ENCODE measurements around the gene USP3.
"Not testable (repeated sequence)": the region's sequence is repeated elsewhere in the genome, so short reads cannot be mapped to it uniquely, and the experiment has no call there.

The USP3 gene

DNA sequence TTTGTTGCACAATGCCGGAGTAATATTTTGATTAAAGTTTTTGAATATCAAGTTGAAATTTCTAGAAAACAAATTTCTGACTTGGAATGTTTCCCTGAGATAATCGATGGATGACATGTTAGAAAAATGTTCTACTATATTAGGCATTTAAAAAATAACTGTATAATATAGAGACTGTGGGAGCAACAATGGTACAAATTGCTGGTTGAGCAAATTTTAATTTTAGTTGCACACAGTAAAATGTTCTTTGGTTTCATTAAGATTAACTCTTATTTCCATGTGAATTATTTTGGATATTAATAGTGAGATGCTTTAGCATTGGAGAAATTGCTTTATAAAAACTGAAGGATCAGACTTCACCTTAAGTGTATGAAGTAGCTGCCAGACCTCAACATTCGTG is 9.3 kb downstream of the USP3 start:
- DNase-seq (ENCODE audit: low read depth): no peak

GRCh38 chr15:63514531-63514943 is 10.1 kb downstream of the USP3 start:
- no peak for DNase-seq (ENCODE audit: low read depth)

DNA sequence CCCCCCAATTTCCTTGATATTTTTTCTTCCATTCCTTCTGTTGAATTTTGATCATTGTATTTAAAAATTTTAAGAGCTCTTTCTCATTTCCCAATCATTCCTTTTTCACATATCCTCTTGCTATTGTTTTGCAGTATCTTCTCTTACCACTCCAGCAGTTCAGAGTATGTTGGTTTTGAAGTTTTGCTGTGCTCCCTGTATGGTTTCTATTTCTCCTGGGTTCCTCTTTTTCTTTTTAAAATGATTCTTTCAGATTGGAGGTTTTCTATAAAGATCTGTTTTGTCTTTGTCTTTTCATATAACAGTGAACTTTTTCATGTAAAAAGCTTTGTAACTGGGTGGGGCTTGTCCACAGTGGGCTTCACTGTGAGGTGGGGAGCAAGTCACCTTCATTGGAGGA is 12.8 kb downstream of the USP3 start:
- no peak for DNase-seq (ENCODE audit: low read depth)

DNA sequence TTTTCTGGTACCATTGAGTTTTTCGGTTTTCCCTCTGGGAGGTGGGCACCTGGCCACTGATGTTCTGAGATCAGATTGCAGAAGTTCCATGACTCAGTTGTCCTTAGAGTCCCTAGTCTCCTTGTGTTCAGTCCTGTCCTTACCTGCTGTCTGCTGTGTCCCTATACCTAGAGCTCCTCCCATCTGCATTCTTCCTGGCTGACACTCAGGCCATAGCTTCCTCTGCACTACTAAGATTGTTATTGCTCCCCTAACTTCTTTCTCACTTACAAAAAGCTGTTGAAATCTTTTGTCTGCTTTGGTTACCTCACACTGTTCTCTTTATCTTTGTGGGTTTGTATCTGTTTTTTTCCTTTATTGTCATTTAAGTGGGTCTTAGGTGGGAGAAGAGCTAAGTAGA is 13.2 kb downstream of the USP3 start:
- no peak for DNase-seq (ENCODE audit: low read depth)

DNA sequence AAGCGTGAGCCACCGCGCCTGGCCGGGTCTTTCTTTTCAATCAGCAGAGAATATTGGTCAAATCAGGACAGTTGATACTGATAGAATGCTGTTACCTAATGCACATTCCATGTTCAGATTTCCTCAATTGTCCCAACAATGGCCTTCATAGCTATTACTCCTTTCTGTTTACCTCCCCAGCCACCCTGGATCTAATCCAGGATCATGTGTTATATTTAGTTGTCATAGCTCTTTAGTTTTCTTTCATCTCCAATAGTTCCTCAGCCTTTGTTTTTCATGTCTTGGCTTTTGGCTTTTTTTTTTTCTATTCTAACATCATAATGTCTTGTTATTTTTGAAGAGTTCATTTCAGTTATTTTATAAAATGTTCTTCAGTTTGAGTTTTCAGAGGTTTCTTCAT is 14.6 kb downstream of the USP3 start:
- DNase-seq (ENCODE audit: low read depth): no peak

- DNase-seq (ENCODE audit: low read depth): no peak
These were observed 15.3 kb downstream of the USP3 start for GRCh38 chr15:63519548-63520178.

DNA sequence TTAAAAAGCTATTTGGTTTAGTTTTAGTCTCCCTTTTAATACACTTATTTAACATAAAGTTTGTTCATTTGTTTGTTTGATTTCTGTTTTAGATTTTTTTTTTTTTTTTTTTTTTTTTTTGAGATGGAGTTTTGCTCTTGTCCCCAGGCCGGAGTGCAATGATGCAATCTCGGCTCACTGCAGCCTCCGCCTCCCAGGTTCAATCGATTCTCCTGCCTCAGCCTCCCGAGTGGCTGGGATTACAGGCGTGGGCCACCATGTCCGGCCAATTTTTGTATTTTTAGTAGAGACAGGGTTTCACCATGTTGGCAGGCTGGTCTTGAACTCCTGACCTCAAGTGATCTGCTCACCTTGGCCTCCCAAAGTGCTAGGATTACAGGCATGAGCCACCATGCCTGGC is 16.1 kb downstream of the USP3 start:
- DNase-seq (ENCODE audit: low read depth): not testable (repeated sequence)

- DNase-seq (ENCODE audit: low read depth): no peak
These were observed 17.8 kb downstream of the USP3 start for GRCh38 chr15:63522225-63522578.

GRCh38 chr15:63523306-63523990 is 19.1 kb downstream of the USP3 start:
- no peak for DNase-seq (ENCODE audit: low read depth)

GRCh38 chr15:63524316-63525015 is 20.1 kb downstream of the USP3 start:
- no peak for DNase-seq (ENCODE audit: low read depth)

- no peak for DNase-seq (ENCODE audit: low read depth)
These were observed 22.0 kb downstream of the USP3 start for GRCh38 chr15:63526401-63526800.

- DNase-seq (ENCODE audit: low read depth): no peak
These were observed 23.8 kb downstream of the USP3 start for GRCh38 chr15:63528138-63528659.

- DNase-seq (ENCODE audit: low read depth): no peak
These were observed 25.8 kb downstream of the USP3 start for GRCh38 chr15:63530235-63530634.

GRCh38 chr15:63530752-63531299 is 26.4 kb downstream of the USP3 start:
- DNase-seq (ENCODE audit: low read depth): no peak

GRCh38 chr15:63531586-63531985 is 27.2 kb downstream of the USP3 start:
- no peak for DNase-seq (ENCODE audit: low read depth)

DNA sequence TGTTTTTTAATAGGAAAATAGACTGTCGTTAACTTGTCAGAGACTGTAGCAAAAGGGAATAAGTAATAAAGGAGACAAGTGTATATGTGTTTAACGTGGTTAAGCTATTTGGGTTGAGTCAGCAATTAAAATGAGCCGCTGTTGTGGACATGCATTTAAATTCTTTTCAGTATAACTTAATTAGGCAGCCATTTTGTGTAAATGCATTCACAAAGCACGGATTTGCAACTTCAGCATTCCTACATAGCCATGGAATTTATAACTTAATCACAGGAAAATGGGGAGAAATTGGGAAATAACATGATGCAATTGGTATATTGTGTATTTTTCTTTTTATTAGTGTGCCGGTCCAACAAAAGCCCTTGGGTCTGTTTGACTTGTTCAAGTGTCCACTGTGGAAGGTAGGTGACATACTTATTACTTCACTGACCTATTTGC is 27.9 kb downstream of the USP3 start:
- no peak for DNase-seq (ENCODE audit: low read depth)

DNA sequence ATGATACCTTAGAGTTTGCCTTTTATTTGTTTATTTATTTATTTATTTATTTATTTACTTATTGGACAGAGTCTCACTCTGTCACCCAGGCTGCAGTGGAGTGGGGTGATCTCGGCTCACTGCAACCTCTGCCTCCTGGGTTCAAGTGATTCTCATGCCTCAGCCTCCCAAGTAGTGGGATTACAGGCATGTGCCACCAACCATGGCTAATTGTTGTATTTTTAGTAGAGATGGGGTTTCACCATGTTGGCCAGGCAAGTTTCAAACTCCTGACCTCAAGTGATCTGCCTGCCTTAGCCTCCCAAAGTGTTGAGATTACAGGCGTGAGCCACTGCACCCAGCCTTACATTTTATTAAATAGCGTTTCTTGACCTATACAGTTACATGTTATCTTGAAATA is 30.5 kb downstream of the USP3 start:
- DNase-seq (ENCODE audit: low read depth): not testable (repeated sequence)

GRCh38 chr15:63535689-63536088 is 31.3 kb downstream of the USP3 start:
- no peak for DNase-seq (ENCODE audit: low read depth)

GRCh38 chr15:63538876-63539275 is 34.5 kb downstream of the USP3 start:
- no peak for DNase-seq (ENCODE audit: low read depth)

GRCh38 chr15:63539521-63539920 is 35.1 kb downstream of the USP3 start:
- DNase-seq (ENCODE audit: low read depth): no peak

GRCh38 chr15:63539998-63540397 is 35.6 kb downstream of the USP3 start:
- DNase-seq (ENCODE audit: low read depth): no peak

GRCh38 chr15:63540449-63540848 is 36.1 kb downstream of the USP3 start:
- no peak for DNase-seq (ENCODE audit: low read depth)
